ENCODE results near the gene TSSC4.

Gene TSSC4

GRCh38 chr11:2396471-2396870, 4.1 kb upstream of the TSSC4 start:
- peaks cover 34 to 62% (median 50%) of the 10 kb centered on the region in 11 experiments for H4K20me1 ChIP-seq
- no peak overlapping the region for H3K4me3 ChIP-seq
- H3K27ac ChIP-seq = 0 out of 22 replicates have a peak overlapping the region, but pooled peaks of 2 of the 11 experiments have one; percentile 4 to 34
- no peak for TF ChIP-seq Cebpa-rat (IDR thresholded peaks at IDR 0.05)
- peaks cover 48 to 78% (median 67%) of the 10 kb centered on the region in 10 experiments for H3K4me1 ChIP-seq
- peak overlapping the region in 1 of 11 experiments; percentile 76; a peak in 2 of 22 replicates for H3K9ac ChIP-seq
- peak overlapping the region in 4 of 11 experiments; percentile 86 to 97 (median 96); a peak in 6 of 22 replicates for H3K4me2 ChIP-seq
- no peaks in the 10 kb centered on the region for H3K9me3 ChIP-seq (replicated peaks in 1 of 11)
- no peaks in the 10 kb centered on the region for H3K27me3 ChIP-seq
- peaks cover 40 to 69% (median 49%) of the 10 kb centered on the region in 11 experiments for H3K36me3 ChIP-seq

DNA sequence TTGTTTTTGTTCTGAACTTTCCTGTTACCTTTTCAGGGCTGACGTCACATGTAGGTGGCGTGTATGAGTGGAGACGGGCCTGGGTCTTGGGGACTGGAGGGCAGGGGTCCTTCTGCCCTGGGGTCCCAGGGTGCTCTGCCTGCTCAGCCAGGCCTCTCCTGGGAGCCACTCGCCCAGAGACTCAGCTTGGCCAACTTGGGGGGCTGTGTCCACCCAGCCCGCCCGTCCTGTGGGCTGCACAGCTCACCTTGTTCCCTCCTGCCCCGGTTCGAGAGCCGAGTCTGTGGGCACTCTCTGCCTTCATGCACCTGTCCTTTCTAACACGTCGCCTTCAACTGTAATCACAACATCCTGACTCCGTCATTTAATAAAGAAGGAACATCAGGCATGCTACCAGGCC, 3.5 kb upstream of the TSSC4 start:
- 0 out of 22 replicates have a peak overlapping the region, but pooled peaks of 1 of the 11 experiments have one; percentile 34 for H3K27ac ChIP-seq
- H3K36me3 ChIP-seq = peaks cover 38 to 66% (median 46%) of the 10 kb centered on the region in 11 experiments
- H3K4me2 ChIP-seq = no peak overlapping the region
- no peak overlapping the region for H3K4me3 ChIP-seq
- peaks cover 29 to 62% (median 45%) of the 10 kb centered on the region in 11 experiments for H4K20me1 ChIP-seq
- peaks cover 48 to 78% (median 67%) of the 10 kb centered on the region in 10 experiments for H3K4me1 ChIP-seq
- no peaks in the 10 kb centered on the region for H3K9me3 ChIP-seq (replicated peaks in 1 of 11)
- no peak for TF ChIP-seq Cebpa-rat (IDR thresholded peaks at IDR 0.05)
- no peaks in the 10 kb centered on the region for H3K27me3 ChIP-seq
- H3K9ac ChIP-seq = peak overlapping the region in 2 of 11 experiments; percentile 52 to 76; a peak in 2 of 22 replicates

DNA sequence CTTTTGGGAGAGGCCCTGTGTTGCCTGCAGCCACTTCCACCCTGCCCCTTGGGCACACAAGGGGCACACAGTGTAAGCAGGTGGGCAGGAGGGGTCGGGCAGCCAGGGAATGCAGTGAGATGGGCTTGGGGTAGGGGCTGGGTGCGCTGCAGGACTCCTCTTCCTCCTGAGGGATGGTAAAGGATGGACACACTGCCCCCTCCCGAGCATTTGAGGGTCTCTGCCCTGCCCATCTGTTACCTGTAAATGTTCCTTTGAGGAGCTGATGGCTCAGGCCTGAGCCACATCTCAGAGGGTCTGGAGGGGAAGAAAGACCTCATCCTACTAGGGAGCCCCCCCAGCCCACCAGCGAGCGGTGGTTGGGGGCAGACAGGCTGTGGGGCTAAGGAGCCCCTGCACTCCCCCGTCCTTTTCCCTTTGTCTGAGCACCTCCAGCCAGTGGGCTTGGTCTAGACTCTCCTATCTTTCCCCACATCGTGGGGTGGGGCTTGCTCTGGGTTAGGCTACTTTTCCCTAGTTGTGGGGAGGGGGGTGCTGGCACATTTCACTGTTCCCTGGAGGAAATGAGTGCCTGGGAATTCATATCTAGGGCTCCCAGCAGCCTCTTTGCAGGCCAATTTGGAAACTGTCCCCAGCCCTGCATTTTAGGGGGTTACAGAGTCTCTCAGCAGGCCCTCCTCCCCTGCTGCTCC, 1.7 kb upstream of the TSSC4 start:
- Histone ChIP-seq H3K27ac (peak overlapping the region; percentile 70 to 95 (median 86); a peak in 21 of 22 replicates), H3K9me3 (replicated peaks in 1 of 11) (no peaks in the 10 kb centered on the region), H4K20me1 (peaks cover 11 to 59% (median 28%) of the 10 kb centered on the region in 11 experiments), H3K36me3 (peaks cover 46 to 67% (median 57%) of the 10 kb centered on the region in 11 experiments), H3K4me3 (peak overlapping the region in 7 of 10 experiments; percentile 62 to 82 (median 70); a peak in 12 of 20 replicates), H3K4me1 (peaks cover 34 to 63% (median 54%) of the 10 kb centered on the region in 10 experiments), H3K4me2 (peak overlapping the region; percentile 89 to 99 (median 96)), H3K27me3 (no peaks in the 10 kb centered on the region), H3K9ac (peak overlapping the region; percentile 78 to 90 (median 85))
- no peak for TF ChIP-seq Cebpa-rat (IDR thresholded peaks at IDR 0.05)

GRCh38 chr11:2399488-2400068, 972 bp upstream of the TSSC4 start:
- H3K4me1 ChIP-seq = peaks cover 27 to 56% (median 46%) of the 10 kb centered on the region in 10 experiments
- peak overlapping the region; percentile 70 to 95 (median 86) for H3K27ac ChIP-seq
- H3K9me3 ChIP-seq (replicated peaks in 1 of 11) = no peaks in the 10 kb centered on the region
- peak overlapping the region; percentile 78 to 90 (median 85) for H3K9ac ChIP-seq
- peak overlapping the region; percentile 89 to 99 (median 96) for H3K4me2 ChIP-seq
- H3K36me3 ChIP-seq = peaks cover 50 to 72% (median 63%) of the 10 kb centered on the region in 11 experiments
- peak overlapping the region; percentile 58 to 82 (median 68) for H3K4me3 ChIP-seq
- peaks cover 3 to 59% (median 20%) of the 10 kb centered on the region in 11 experiments; a peak in 18 of 22 replicates for H4K20me1 ChIP-seq
- no peak for TF ChIP-seq Cebpa-rat (IDR thresholded peaks at IDR 0.05)
- H3K27me3 ChIP-seq = no peaks in the 10 kb centered on the region

- peaks cover 44 to 72% (median 57%) of the 10 kb centered on the region in 11 experiments for H3K36me3 ChIP-seq
- H3K27ac ChIP-seq = peak overlapping the region; percentile 84 to 97 (median 88)
- peaks cover 0 to 49% (median 18%) of the 10 kb centered on the region in 11 experiments; a peak in 14 of 22 replicates for H4K20me1 ChIP-seq
- peak overlapping the region; percentile 82 to 100 (median 94) for H3K4me3 ChIP-seq
- H3K9ac ChIP-seq = peak overlapping the region; percentile 90 to 99 (median 93)
- no peaks in the 10 kb centered on the region for H3K27me3 ChIP-seq
- TF ChIP-seq Cebpa-rat (IDR thresholded peaks at IDR 0.05) = no peak
- peak overlapping the region; percentile 91 to 100 (median 97) for H3K4me2 ChIP-seq
- no peaks in the 10 kb centered on the region for H3K9me3 ChIP-seq (replicated peaks in 1 of 11)
- H3K4me1 ChIP-seq = peaks cover 24 to 42% (median 33%) of the 10 kb centered on the region in 10 experiments
Observed at GRCh38 chr11:2400762-2401435, 349 bp downstream of the TSSC4 start.

- Histone ChIP-seq H3K36me3 (peaks cover 38 to 66% (median 50%) of the 10 kb centered on the region in 11 experiments), H3K27ac (peak overlapping the region; percentile 84 to 97 (median 88))
- TF ChIP-seq Cebpa-rat (IDR thresholded peaks at IDR 0.05) = no peak
Observed at GRCh38 chr11:2401436-2401984, 960 bp downstream of the TSSC4 start.

GRCh38 chr11:2402106-2402505, 1.6 kb downstream of the TSSC4 start:
- H3K4me3 ChIP-seq = peak overlapping the region; percentile 82 to 100 (median 94)
- peaks cover 32 to 60% (median 44%) of the 10 kb centered on the region in 11 experiments for H3K36me3 ChIP-seq
- H3K4me2 ChIP-seq = peak overlapping the region; percentile 91 to 100 (median 97)
- peaks cover 0 to 39% (median 18%) of the 10 kb centered on the region in 11 experiments; a peak in 10 of 22 replicates for H4K20me1 ChIP-seq
- H3K9ac ChIP-seq = peak overlapping the region; percentile 90 to 99 (median 93)
- no peaks in the 10 kb centered on the region for H3K9me3 ChIP-seq (replicated peaks in 1 of 11)
- no peak for TF ChIP-seq Cebpa-rat (IDR thresholded peaks at IDR 0.05)
- H3K27me3 ChIP-seq = no peaks in the 10 kb centered on the region
- peaks cover 24 to 34% (median 30%) of the 10 kb centered on the region in 10 experiments for H3K4me1 ChIP-seq
- peak overlapping the region in 3 of 11 experiments; percentile 88 to 93 (median 92); a peak in 3 of 22 replicates for H3K27ac ChIP-seq

More at GRCh38 chr11:2401436-2401984, 960 bp downstream of the TSSC4 start:
- H3K4me1 ChIP-seq = peaks cover 24 to 36% (median 32%) of the 10 kb centered on the region in 10 experiments
- H3K4me2 ChIP-seq = peak overlapping the region; percentile 91 to 100 (median 97)
- H3K4me3 ChIP-seq = peak overlapping the region; percentile 82 to 100 (median 94)
- no peaks in the 10 kb centered on the region for H3K9me3 ChIP-seq (replicated peaks in 1 of 11)
- peaks cover 0 to 43% (median 18%) of the 10 kb centered on the region in 11 experiments; a peak in 12 of 22 replicates for H4K20me1 ChIP-seq
- peak overlapping the region; percentile 90 to 99 (median 93) for H3K9ac ChIP-seq
- no peaks in the 10 kb centered on the region for H3K27me3 ChIP-seq

Data from BLaER1 treated with 17β-estradiol and CSF1 and Interleukin-3, amounts not matched to agents 10 nM and 100 nM (cell line).